Immature natural killer cell (primary cell): Measurements from ENCODE around the gene ARHGAP32. TPM values are rescaled to one million over a fixed set of nuclear protein-coding genes. Genes with fewer than 3 reads are reported as not detected.
"Not testable (repeated sequence)": the region's sequence is repeated elsewhere in the genome, so short reads cannot be mapped to it uniquely, and the experiment has no call there.

Experiments
- DNase-seq, 3 donors: peaks; one replicate each; pipeline ENCODE4 v3.0.0; 2022; ENCODE audit warnings: mixed read lengths in 1 of 3
- H3K27ac Mint-ChIP-seq, 6 donors: one replicate each; pipeline ENCODE4 v1.8.0; 2020; ENCODE audit warnings: mixed read lengths in 6 of 6, mild to moderate bottlenecking in 5 of 6, inconsistent platforms in 4 of 6, moderate library complexity in 3 of 6
- H3K27me3 Mint-ChIP-seq, 3 donors: one replicate each; pipeline ENCODE4 v1.8.0; 2020 to 2021; ENCODE audit warnings: low read depth in 3 of 3, mild to moderate bottlenecking in 3 of 3, mixed read lengths in 3 of 3, moderate library complexity in 3 of 3, inconsistent platforms in 1 of 3
- H3K36me3 Mint-ChIP-seq, 3 donors: one replicate each; pipeline ENCODE4 v1.8.0; 2020; ENCODE audit warnings: mixed read lengths in 3 of 3, inconsistent platforms in 2 of 3, mild to moderate bottlenecking in 2 of 3
- H3K4me1 Mint-ChIP-seq, 2 donors: one replicate each; pipeline ENCODE4 v1.8.0; 2020; ENCODE audit warnings: inconsistent platforms in 2 of 2, mild to moderate bottlenecking in 2 of 2, mixed read lengths in 2 of 2, moderate library complexity in 1 of 2
- H3K4me3 Mint-ChIP-seq, 5 donors: one replicate each; pipeline ENCODE4 v1.8.0; 2020; ENCODE audit warnings: mild to moderate bottlenecking in 5 of 5, mixed read lengths in 5 of 5, inconsistent platforms in 3 of 5, moderate library complexity in 3 of 5
- H3K9me3 Mint-ChIP-seq, 6 donors: one replicate each; pipeline ENCODE4 v1.8.0; 2020; ENCODE audit warnings: mild to moderate bottlenecking in 6 of 6, mixed read lengths in 6 of 6, inconsistent platforms in 4 of 6, moderate library complexity in 3 of 6
- polyA plus RNA-seq, 3 donors: library from polyadenylated mRNA; unstranded; fragments of 300-500 nt; fragmentation: Illumina TruSeq; gene quantifications; one replicate each; pipeline ENCODE4 v1.2.3, GENCODE V29; 2021

Gene ARHGAP32
- polyA plus RNA-seq, 3 donors from 2014 or later: 0.23 to 1.8 (median 0.69) TPM

GRCh38 chr11:129021295-129021694, 170.8 kb downstream of the ARHGAP32 start:
- Mint-ChIP-seq H3K27ac (no peak overlapping the region), H3K9me3 (no peaks in the 10 kb centered on the region), H3K36me3 (peaks cover 0 to 4% (median 0%) of the 10 kb centered on the region in 3 donors), H3K27me3 (peaks cover 0 to 4% (median 1%) of the 10 kb centered on the region in 3 donors), H3K4me3 (no peak overlapping the region), H3K4me1 (peaks cover 6 to 21% of the 10 kb centered on the region in 2 donors)
- DNase-seq: no peak

GRCh38 chr11:129018991-129019390, 173.1 kb downstream of the ARHGAP32 start:
- Mint-ChIP-seq H3K4me3 (no peak overlapping the region), H3K9me3 (no peaks in the 10 kb centered on the region), H3K36me3 (peaks cover 0 to 4% (median 0%) of the 10 kb centered on the region in 3 donors), H3K27me3 (peaks cover 1 to 6% (median 2%) of the 10 kb centered on the region in 3 donors), H3K27ac (no peak overlapping the region), H3K4me1 (peaks cover 5 to 18% of the 10 kb centered on the region in 2 donors)
- DNase-seq: no peak

DNA sequence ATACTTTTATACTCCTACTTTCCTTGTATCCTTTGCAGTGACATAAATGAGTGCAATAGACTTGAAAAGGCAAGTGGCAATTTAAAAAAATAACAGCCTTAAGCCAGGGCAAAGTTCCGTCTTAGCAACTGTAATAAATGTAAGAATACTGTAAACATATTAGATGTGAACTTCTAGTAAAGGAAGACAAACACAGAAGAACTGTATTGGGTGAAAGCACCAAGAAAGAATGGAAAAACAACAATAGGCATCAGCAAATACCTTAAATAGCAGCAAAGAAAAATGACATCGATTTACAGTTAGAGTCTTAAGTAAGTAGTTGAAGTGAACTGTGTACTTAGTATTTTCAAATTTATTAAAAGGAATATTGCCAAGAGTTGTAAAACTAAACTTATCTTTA, 174.0 kb downstream of the ARHGAP32 start:
- peaks cover 0 to 4% (median 0%) of the 10 kb centered on the region in 3 donors for H3K36me3 Mint-ChIP-seq
- no peak for DNase-seq
- peaks cover 1 to 6% (median 2%) of the 10 kb centered on the region in 3 donors for H3K27me3 Mint-ChIP-seq
- no peaks in the 10 kb centered on the region for H3K9me3 Mint-ChIP-seq
- H3K4me3 Mint-ChIP-seq: no peak overlapping the region
- H3K27ac Mint-ChIP-seq: no peak overlapping the region
- peaks cover 2 to 13% of the 10 kb centered on the region in 2 donors for H3K4me1 Mint-ChIP-seq

DNA sequence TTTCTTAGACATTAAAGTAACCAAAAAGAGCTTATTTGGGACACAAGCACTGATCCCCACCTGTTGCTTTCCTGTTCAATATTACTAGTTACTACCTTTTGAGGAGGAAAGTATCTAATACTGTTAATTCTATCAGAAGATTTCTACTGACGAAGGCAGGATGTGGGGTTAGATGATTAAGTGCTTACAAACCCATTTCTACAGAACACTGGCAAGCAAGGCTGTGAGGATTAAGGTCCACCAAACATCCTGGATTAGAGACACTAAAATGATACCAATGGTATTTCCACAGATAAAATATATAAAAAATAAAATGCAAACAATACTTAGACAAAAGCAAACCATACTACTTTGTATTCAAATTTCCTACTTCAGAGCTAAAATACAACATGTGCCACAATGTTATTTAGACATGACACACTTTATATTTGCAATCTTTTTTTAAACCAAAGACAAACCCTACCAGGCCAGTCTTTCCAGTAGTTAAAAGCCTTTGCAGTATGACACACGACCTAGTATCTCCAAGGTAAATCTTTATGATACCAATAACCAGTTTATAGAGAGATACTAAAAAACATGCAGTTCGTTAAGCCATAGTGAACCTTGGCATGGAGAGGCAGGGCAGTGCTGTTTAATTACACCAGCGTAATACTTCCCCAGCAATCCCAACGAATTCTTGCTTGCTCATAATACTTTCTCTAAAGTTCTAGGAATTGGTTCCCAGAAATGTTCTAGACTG, 178.2 kb downstream of the ARHGAP32 start:
- DNase-seq: no peak
- no peak overlapping the region for H3K4me3 Mint-ChIP-seq
- H3K27me3 Mint-ChIP-seq: peaks cover 0 to 9% (median 5%) of the 10 kb centered on the region in 3 donors
- H3K9me3 Mint-ChIP-seq: no peaks in the 10 kb centered on the region
- peaks cover 0 to under 1% (median 0%) of the 10 kb centered on the region in 3 donors for H3K36me3 Mint-ChIP-seq
- no peaks in the 10 kb centered on the region for H3K4me1 Mint-ChIP-seq
- H3K27ac Mint-ChIP-seq: no peak overlapping the region

GRCh38 chr11:129012880-129013279, 179.2 kb downstream of the ARHGAP32 start:
- Mint-ChIP-seq H3K4me1 (no peaks in the 10 kb centered on the region), H3K9me3 (no peaks in the 10 kb centered on the region), H3K4me3 (no peak overlapping the region), H3K27me3 (peaks cover 0 to 8% (median 5%) of the 10 kb centered on the region in 3 donors), H3K27ac (no peak overlapping the region), H3K36me3 (no peaks in the 10 kb centered on the region)
- DNase-seq: no peak

DNA sequence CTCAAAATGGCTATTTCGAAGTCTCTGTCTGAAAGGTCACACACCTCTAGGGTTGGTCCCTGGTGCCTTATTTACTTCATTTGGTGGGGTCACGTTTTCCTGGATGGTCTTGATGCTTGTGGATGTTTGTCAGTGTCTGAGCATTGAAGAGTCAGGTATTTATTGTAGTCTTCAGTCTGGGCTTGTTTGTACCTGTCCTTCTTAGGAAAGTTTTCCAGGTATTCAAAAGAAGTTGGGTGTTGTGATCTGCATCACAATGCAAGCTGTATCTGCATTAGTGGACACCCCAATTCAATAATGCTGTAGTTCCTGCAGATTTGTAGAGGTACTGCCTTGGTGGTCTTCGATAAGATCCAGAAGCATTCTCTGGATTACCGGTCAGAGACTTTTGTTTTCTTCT, 186.0 kb downstream of the ARHGAP32 start:
- Mint-ChIP-seq H3K36me3 (peaks cover 0 to 6% (median 4%) of the 10 kb centered on the region in 3 donors), H3K4me1 (no peaks in the 10 kb centered on the region), H3K27ac (no peak overlapping the region), H3K4me3 (no peak overlapping the region), H3K9me3 (peaks cover 5 to 35% (median 22%) of the 10 kb centered on the region in 6 donors), H3K27me3 (peaks cover 0 to 9% (median 3%) of the 10 kb centered on the region in 3 donors)
- DNase-seq: no peak

- not testable (repeated sequence) for DNase-seq, H3K27me3 Mint-ChIP-seq, H3K4me1 Mint-ChIP-seq, H3K27ac Mint-ChIP-seq, H3K4me3 Mint-ChIP-seq
- peaks cover 8 to 31% (median 17%) of the 10 kb centered on the region in 3 donors for H3K36me3 Mint-ChIP-seq
- H3K9me3 Mint-ChIP-seq: peaks cover 21 to 60% (median 40%) of the 10 kb centered on the region in 6 donors
Measured at GRCh38 chr11:128999165-128999564, 193.0 kb downstream of the ARHGAP32 start.

- Mint-ChIP-seq H3K9me3 (peaks cover 0 to 2% (median 0%) of the 10 kb centered on the region in 6 donors), H3K4me3 (no peak overlapping the region), H3K36me3 (peaks cover 0 to 3% (median 0%) of the 10 kb centered on the region in 3 donors), H3K4me1 (no peaks in the 10 kb centered on the region), H3K27ac (no peak overlapping the region), H3K27me3 (peaks cover 0 to 1% (median 0%) of the 10 kb centered on the region in 3 donors)
- DNase-seq: no peak
Measured at GRCh38 chr11:128988242-128988970, 203.7 kb downstream of the ARHGAP32 start.

- Mint-ChIP-seq H3K9me3 (peaks cover 0 to 2% (median 0%) of the 10 kb centered on the region in 6 donors), H3K27ac (no peak overlapping the region), H3K4me3 (no peak overlapping the region), H3K27me3 (peaks cover 0 to 1% (median 0%) of the 10 kb centered on the region in 3 donors), H3K4me1 (no peaks in the 10 kb centered on the region), H3K36me3 (peaks cover 0 to 3% (median 0%) of the 10 kb centered on the region in 3 donors)
- no peak for DNase-seq
Measured at GRCh38 chr11:128985880-128986279, 206.2 kb downstream of the ARHGAP32 start.

GRCh38 chr11:128983023-128983422, 209.1 kb downstream of the ARHGAP32 start:
- Mint-ChIP-seq H3K4me3 (no peak overlapping the region), H3K36me3 (peaks cover 0 to 4% (median 3%) of the 10 kb centered on the region in 3 donors), H3K9me3 (no peaks in the 10 kb centered on the region), H3K27ac (no peak overlapping the region), H3K4me1 (no peaks in the 10 kb centered on the region), H3K27me3 (no peaks in the 10 kb centered on the region)
- DNase-seq: no peak

DNA sequence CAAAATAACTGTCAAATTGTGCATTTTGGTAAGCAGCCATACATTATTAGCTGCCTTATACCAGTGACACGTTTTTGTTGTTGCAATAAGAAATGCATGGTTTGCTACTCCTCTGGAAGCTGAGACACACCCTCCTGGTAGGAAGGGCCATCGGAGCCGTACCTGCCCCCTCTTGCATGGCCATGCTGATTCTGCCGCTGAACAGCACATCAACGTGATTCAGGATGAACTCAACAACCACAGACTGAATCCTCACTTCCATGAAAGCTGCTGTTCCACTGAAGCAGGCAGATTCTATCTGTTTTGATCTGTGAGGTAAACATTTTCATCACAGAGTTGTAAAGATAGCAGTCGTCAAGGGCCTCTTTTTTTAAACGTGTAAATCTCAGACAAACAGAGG, 210.9 kb downstream of the ARHGAP32 start:
- Mint-ChIP-seq H3K36me3 (peaks cover 0 to 7% (median 7%) of the 10 kb centered on the region in 3 donors), H3K27me3 (peaks cover 0 to 2% (median 0%) of the 10 kb centered on the region in 3 donors), H3K9me3 (no peaks in the 10 kb centered on the region), H3K4me1 (no peaks in the 10 kb centered on the region), H3K27ac (no peak overlapping the region), H3K4me3 (no peak overlapping the region)
- no peak for DNase-seq

- Mint-ChIP-seq H3K36me3 (peaks cover 3 to 29% (median 16%) of the 10 kb centered on the region in 3 donors), H3K27ac (no peak overlapping the region), H3K9me3 (no peaks in the 10 kb centered on the region), H3K4me3 (no peak overlapping the region), H3K4me1 (peaks cover 13 to 15% of the 10 kb centered on the region in 2 donors), H3K27me3 (peaks cover 0 to 2% (median 0%) of the 10 kb centered on the region in 3 donors)
- no peak for DNase-seq
Measured at GRCh38 chr11:128970598-128971190, 221.4 kb downstream of the ARHGAP32 start.

DNA sequence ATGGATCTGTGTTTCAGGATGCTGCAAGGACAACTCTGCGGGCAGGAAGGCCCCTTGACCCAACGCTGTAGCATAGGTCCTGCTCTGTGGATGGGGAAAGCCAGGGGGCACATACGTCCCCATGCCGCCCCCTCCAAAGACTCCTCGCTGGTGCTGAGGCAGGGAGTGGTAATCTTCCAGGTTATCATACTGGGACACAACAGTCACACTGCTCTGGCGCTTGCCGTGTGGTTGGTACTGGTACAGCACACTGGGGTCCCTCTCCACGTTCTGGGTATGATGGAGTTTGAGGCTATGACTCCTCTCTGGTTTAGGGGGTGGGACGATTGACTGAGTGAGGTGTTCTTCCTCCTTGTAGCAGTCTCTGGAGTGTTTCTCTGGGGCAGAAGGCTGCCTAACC, 223.2 kb downstream of the ARHGAP32 start:
- no peak overlapping the region for H3K4me3 Mint-ChIP-seq
- no peaks in the 10 kb centered on the region for H3K9me3 Mint-ChIP-seq
- DNase-seq: no peak
- H3K27me3 Mint-ChIP-seq: peaks cover 0 to 2% (median 0%) of the 10 kb centered on the region in 3 donors
- no peak overlapping the region for H3K27ac Mint-ChIP-seq
- H3K4me1 Mint-ChIP-seq: peaks cover 30 to 32% of the 10 kb centered on the region in 2 donors
- peaks cover 3 to 29% (median 16%) of the 10 kb centered on the region in 3 donors for H3K36me3 Mint-ChIP-seq

DNA sequence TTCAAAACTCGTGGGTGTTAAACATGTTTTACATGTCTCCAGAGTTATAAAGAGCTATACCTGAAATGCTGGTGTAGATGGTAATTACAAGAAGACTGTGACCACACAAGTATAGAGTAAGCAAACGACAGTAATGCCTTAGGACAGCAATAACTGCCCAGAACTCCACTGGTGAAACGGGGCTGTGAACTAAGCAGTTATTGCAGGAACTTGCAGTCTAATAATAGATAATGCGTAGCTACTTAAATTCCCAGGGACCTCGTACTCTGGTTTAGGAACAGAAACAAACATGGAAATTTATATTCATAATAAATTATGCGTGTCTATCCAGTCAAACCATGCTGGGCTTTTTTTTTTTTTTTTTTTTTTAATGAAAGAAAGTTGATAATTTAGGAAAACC, 224.5 kb downstream of the ARHGAP32 start:
- Mint-ChIP-seq H3K4me3 (no peak overlapping the region), H3K36me3 (peaks cover 3 to 23% (median 12%) of the 10 kb centered on the region in 3 donors), H3K9me3 (no peaks in the 10 kb centered on the region), H3K27ac (no peak overlapping the region), H3K4me1 (peaks cover 41 to 46% of the 10 kb centered on the region in 2 donors), H3K27me3 (peaks cover 0 to 2% (median 0%) of the 10 kb centered on the region in 3 donors)
- DNase-seq: no peak
